ENCODE measurements around the gene PRPF31. TPM values are rescaled to one million over a fixed set of nuclear protein-coding genes. Genes with fewer than 3 reads are reported as not detected.
A peak's percentile ranks its signal among the peaks of the same experiment; 100 is the strongest.

Gene PRPF31
- total and polyA plus RNA-seq, 9 of the 15 experiments (the other 6 are each of a cell fraction or from before 2014, with no cell fraction given) = 5.8 to 92.2 (median 69.2) TPM

DNA sequence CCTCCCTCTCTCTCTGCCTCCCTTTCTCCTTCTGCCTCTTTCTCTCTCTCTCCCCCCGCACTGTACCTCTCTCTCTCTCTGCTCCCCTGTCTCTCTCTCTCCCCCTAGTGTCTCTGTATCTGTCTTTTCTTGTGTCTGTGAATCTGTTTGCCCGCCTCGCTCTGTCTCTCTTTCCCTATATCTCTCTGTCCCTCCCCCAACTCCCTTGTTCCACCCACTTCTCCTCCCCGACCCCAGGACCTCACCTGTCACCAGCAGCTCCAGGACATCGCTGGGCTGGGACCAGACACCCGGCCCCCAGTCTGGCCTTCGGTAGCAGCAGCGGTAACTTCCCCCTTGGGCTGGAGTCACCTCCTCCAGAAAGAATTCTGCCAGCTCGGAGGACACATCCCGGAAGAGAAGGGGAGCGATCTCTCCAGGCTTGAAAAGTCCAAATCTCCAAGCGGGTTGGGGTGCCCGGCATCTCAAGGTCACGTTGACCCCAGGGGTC is 18.9 kb upstream of the PRPF31 start (continued):
- TF ChIP-seq, protein P1, sequence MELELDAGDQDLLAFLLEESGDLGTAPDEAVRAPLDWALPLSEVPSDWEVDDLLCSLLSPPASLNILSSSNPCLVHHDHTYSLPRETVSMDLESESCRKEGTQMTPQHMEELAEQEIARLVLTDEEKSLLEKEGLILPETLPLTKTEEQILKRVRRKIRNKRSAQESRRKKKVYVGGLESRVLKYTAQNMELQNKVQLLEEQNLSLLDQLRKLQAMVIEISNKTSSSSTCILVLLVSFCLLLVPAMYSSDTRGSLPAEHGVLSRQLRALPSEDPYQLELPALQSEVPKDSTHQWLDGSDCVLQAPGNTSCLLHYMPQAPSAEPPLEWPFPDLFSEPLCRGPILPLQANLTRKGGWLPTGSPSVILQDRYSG (tag; conservative IDR thresholded peaks at IDR 0.05; ENCODE audit: low read depth) = no peak
- no peak for TF ChIP-seq NELFE (IDR thresholded peaks at IDR 0.05; ENCODE audit: insufficient read depth, insufficient read length)
- no peak for TF ChIP-seq TAF7 (tag; IDR thresholded peaks at IDR 0.05)
- no peak for TF ChIP-seq KHSRP (IDR thresholded peaks at IDR 0.05)
- TF ChIP-seq, protein P2, sequence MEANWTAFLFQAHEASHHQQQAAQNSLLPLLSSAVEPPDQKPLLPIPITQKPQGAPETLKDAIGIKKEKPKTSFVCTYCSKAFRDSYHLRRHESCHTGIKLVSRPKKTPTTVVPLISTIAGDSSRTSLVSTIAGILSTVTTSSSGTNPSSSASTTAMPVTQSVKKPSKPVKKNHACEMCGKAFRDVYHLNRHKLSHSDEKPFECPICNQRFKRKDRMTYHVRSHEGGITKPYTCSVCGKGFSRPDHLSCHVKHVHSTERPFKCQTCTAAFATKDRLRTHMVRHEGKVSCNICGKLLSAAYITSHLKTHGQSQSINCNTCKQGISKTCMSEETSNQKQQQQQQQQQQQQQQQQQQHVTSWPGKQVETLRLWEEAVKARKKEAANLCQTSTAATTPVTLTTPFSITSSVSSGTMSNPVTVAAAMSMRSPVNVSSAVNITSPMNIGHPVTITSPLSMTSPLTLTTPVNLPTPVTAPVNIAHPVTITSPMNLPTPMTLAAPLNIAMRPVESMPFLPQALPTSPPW (CRISPR knock-in tag; IDR thresholded peaks at IDR 0.05) = peak; percentile 46; the same call in 1 of the 2 replicates
- no peak for TF ChIP-seq ZNF253 (CRISPR knock-in tag; conservative IDR thresholded peaks at IDR 0.05)
- no peak for TF ChIP-seq TEAD2 (tag; IDR thresholded peaks at IDR 0.05)
- no peak for TF ChIP-seq BHLHE40 (IDR thresholded peaks at IDR 0.05; ENCODE audit: low read length)
- TF ChIP-seq HDAC8 (tag; IDR thresholded peaks at IDR 0.05) = no peak
- TF ChIP-seq, protein P3, sequence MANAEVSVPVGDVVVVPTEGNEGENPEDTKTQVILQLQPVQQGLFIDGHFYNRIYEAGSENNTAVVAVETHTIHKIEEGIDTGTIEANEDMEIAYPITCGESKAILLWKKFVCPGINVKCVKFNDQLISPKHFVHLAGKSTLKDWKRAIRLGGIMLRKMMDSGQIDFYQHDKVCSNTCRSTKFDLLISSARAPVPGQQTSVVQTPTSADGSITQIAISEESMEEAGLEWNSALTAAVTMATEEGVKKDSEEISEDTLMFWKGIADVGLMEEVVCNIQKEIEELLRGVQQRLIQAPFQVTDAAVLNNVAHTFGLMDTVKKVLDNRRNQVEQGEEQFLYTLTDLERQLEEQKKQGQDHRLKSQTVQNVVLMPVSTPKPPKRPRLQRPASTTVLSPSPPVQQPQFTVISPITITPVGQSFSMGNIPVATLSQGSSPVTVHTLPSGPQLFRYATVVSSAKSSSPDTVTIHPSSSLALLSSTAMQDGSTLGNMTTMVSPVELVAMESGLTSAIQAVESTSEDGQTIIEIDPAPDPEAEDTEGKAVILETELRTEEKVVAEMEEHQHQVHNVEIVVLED (CRISPR knock-in tag; IDR thresholded peaks at IDR 0.05) = no peak
- TF ChIP-seq GTF2A2 (tag; IDR thresholded peaks at IDR 0.05) = no peak
- no peak for TF ChIP-seq CBX1 (IDR thresholded peaks at IDR 0.05; ENCODE audit: low read depth)
- TF ChIP-seq, protein P4, sequence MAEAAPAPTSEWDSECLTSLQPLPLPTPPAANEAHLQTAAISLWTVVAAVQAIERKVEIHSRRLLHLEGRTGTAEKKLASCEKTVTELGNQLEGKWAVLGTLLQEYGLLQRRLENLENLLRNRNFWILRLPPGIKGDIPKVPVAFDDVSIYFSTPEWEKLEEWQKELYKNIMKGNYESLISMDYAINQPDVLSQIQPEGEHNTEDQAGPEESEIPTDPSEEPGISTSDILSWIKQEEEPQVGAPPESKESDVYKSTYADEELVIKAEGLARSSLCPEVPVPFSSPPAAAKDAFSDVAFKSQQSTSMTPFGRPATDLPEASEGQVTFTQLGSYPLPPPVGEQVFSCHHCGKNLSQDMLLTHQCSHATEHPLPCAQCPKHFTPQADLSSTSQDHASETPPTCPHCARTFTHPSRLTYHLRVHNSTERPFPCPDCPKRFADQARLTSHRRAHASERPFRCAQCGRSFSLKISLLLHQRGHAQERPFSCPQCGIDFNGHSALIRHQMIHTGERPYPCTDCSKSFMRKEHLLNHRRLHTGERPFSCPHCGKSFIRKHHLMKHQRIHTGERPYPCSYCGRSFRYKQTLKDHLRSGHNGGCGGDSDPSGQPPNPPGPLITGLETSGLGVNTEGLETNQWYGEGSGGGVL (CRISPR knock-in tag; IDR thresholded peaks at IDR 0.05) = no peak
- no peak for TF ChIP-seq PCBP2 (IDR thresholded peaks at IDR 0.05; ENCODE audit: low read depth, low read length, poor library complexity, severe bottlenecking)
- no peak for TF ChIP-seq GATA2 (CRISPR knock-in tag; IDR thresholded peaks at IDR 0.05)
- TF ChIP-seq CCNT2 (IDR thresholded peaks at IDR 0.05; ENCODE audit: borderline replicate concordance, extremely low read depth, insufficient read length, low read depth, low read length) = no peak
- TF ChIP-seq TBP (optimal IDR thresholded peaks at IDR 0.05; ENCODE audit: low read depth, low read length) = peak; percentile 28
- TF ChIP-seq HNRNPL (IDR thresholded peaks at IDR 0.05; ENCODE audit: low read depth, low read length) = no peak
- no peak for TF ChIP-seq XRCC5 (IDR thresholded peaks at IDR 0.05; ENCODE audit: low read depth, low read length)
- no peak for TF ChIP-seq ZNF76 (CRISPR knock-in tag; IDR thresholded peaks at IDR 0.05; ENCODE audit: borderline replicate concordance)
- no peak for TF ChIP-seq BRF1 (IDR thresholded peaks at IDR 0.05; ENCODE audit: borderline replicate concordance, extremely low read depth, insufficient read length)
- TF ChIP-seq FOXP1 (CRISPR knock-in tag; IDR thresholded peaks at IDR 0.05) = no peak
- TF ChIP-seq PPARD (CRISPR knock-in tag; IDR thresholded peaks at IDR 0.05) = no peak
- no peak for TF ChIP-seq ZNF830 (CRISPR knock-in tag; IDR thresholded peaks at IDR 0.05)
- TF ChIP-seq CTBP1 (IDR thresholded peaks at IDR 0.05; ENCODE audit: borderline replicate concordance) = 0 out of 2 replicates have a peak, but pooled peaks have one; percentile 41
